Stomach smooth muscle (tissue), 2 donors: ENCODE data around the gene B4GALT1.
"Not testable (repeated sequence)": the region's sequence is repeated elsewhere in the genome, so short reads cannot be mapped to it uniquely, and the experiment has no call there.

ENCODE experiments used
- H3K27ac ChIP-seq: one replicate; pipeline ENCODE4 v1.7.0; 2013; ENCODE audit warnings: mild to moderate bottlenecking, low read length, inconsistent platforms
- H3K27me3 ChIP-seq, 2 donors: one replicate each; pipeline ENCODE4 v1.7.0; 2013; ENCODE audit warnings: low read length in 2 of 2; ENCODE audit not compliant: insufficient read depth in 2 of 2, control insufficient read depth in 1 of 2
- H3K36me3 ChIP-seq, 2 donors: one replicate each; pipeline ENCODE4 v1.7.0; 2013; ENCODE audit warnings: low read length in 2 of 2; ENCODE audit not compliant: control insufficient read depth in 2 of 2, insufficient read depth in 2 of 2
- H3K4me1 ChIP-seq: one replicate; pipeline ENCODE4 v1.7.0; 2013; ENCODE audit warnings: low read length; ENCODE audit not compliant: control insufficient read depth, insufficient read depth
- H3K4me3 ChIP-seq, 2 donors: one replicate each; pipeline ENCODE4 v1.7.0; 2013; ENCODE audit warnings: low read length in 2 of 2
- H3K9ac ChIP-seq, 2 donors: one replicate each; pipeline ENCODE4 v1.7.0; 2013; ENCODE audit warnings: low read length in 2 of 2, mild to moderate bottlenecking in 1 of 2
- H3K9me3 ChIP-seq, 2 donors: one replicate each; pipeline ENCODE4 v1.7.0; 2013; ENCODE audit warnings: low read length in 2 of 2; ENCODE audit not compliant: control insufficient read depth in 2 of 2
- donor health status: healthy.
- donor health status: Pancreatic carcinoma.

Gene B4GALT1

DNA sequence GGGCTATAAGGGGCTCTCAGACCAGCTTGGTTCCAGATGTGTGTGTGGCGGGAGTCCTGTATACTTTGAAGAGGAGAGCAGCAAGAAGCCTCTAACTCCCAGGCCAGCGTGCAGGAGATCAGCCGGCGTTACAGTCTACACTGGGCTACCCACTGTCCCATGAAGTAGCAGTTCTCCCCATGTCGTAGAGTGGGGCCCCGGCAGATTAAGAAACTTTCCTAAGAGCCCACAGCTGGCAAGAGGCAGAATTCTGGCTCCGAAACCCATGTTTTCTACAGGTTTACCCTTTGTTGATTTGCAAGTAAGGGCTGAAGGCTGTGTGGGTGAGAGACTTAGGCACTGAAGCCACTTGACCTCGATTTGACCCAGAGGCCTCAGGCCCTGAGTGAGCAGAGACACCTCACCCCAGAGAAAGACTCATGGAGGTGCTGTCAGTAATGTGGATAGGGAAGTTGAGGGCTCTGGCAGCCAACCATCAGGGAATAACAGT, 881 bp upstream of the B4GALT1 start:
- no peaks in the 10 kb centered on the region for H3K27me3 ChIP-seq

DNA sequence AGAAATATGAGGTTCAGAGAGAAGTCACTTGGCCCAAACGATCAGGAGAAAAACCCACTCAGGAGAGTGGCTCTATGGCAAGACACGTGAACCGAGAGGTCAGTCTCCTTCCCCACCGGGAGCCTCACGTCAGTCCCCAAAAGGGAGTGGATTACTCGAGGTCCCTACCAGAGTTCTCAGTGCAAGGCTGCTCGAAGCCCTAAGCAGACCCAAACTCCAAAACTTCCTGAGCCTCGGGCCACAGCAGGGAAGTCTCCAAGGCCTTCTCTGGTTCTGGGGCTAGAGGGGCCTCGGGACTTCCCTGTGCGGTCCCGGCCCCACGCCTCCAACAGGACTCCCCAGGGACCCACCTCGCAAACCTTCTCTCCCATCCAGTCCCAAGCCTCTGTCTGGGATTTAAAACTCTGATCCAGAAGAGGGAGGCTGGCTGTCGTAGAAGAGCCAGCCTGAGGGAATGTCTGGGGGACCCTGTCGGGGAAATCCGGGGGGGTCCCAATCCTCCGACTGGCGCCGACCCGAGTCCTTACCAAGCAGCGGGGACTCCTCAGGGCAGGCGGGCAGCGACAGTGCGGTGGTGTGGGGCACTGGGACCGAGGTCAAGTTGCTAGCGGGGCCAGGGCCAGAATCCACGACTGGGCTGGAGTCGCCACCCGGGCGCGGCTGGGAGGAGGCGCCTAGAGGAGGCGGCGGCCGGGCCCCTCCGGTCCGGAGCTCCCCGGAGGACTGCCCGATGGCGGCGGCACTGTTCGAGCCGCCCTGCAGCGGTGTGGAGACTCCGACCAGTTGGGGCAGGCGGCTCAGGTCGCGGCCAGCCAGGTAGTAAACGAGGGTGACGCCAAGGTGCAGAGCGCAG, 679 bp downstream of the B4GALT1 start:
- peaks cover 49% of the 10 kb centered on the region for H3K4me1 ChIP-seq
- peak overlapping the region; percentile 76 to 87 for H3K4me3 ChIP-seq
- peak overlapping the region; percentile 79 to 90 for H3K9ac ChIP-seq
- no peaks in the 10 kb centered on the region for H3K36me3 ChIP-seq
- H3K9me3 ChIP-seq, result no peaks in the 10 kb centered on the region
- H3K27me3 ChIP-seq, result no peaks in the 10 kb centered on the region
- peak overlapping the region; percentile 88 for H3K27ac ChIP-seq

More for the DNA sequence above, 881 bp upstream of the B4GALT1 start:
- H3K4me1 ChIP-seq, result peaks cover 38% of the 10 kb centered on the region
- peak overlapping the region; percentile 66 to 77 for H3K4me3 ChIP-seq
- H3K27ac ChIP-seq, result peak overlapping the region; percentile 78
- H3K9me3 ChIP-seq, result no peaks in the 10 kb centered on the region
- H3K36me3 ChIP-seq, result no peaks in the 10 kb centered on the region
- H3K9ac ChIP-seq, result peak overlapping the region; percentile 59 to 82

DNA sequence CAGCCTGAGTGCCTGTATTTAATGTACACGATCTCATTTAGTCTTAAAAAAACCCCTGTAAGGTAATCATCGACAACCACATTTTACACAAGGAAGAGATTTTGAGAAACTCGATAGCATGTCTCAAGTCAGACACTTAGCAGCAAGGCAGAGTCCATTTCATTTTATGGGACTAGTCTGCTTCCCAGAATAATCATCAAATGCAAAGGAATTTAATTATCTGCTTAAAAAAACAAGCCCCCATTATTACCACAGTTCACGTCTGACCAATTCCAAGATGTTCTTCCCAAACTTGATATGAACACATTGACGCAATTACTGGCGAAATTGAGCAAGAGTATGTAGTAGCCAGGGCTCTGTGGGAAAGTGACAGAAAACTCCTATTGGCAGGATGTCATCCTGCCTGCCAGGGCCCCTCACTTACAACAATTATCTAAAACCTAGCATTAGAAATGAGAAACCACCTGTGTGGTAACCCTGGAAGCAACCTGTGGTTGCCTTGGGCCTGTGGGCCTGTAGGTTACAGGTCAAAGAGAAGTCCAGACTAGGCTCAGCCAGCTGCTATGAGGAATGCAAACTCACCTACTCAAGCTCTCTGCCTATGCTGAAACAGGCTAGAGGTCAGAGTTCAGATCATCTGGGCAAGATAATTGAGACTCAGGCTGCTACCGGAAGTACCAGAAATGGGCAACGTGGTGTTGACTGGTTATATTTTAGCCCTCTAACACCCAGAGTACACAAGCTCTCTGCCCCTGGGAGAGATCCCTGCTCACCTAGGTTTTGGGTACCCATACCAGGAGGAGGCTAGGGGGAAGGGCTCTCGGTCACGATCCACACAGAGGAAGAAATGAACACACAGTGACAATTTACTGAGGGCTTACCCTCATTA, 1.6 kb downstream of the B4GALT1 start:
- Histone ChIP-seq H3K9me3 (no peaks in the 10 kb centered on the region), H3K4me3 (peak overlapping the region; percentile 76 to 87), H3K27ac (peak overlapping the region; percentile 88), H3K27me3 (no peaks in the 10 kb centered on the region), H3K4me1 (peaks cover 56% of the 10 kb centered on the region), H3K9ac (peak overlapping the region; percentile 79 to 90), H3K36me3 (no peaks in the 10 kb centered on the region)

DNA sequence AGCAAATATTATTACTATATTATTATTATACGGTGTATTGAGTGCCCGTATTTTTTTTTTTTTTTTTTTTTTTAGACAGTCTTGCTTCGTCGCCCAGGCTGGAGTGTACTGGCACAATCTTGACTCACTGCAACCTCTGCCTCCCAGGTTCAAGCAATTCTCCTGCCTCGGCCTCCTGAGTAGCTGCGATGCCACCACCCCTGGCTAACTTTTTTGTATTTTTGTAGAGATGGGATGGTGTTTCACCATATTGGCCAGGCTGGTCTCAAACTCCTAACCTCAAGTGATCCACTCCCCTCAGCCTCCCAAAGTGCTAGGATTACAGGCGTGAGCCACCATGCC, 2.2 kb downstream of the B4GALT1 start:
- H3K4me1 ChIP-seq, result peaks cover 62% of the 10 kb centered on the region
- not testable (repeated sequence) for H3K36me3 ChIP-seq, H3K27me3 ChIP-seq, H3K9me3 ChIP-seq
- H3K4me3 ChIP-seq, result peak overlapping the region; percentile 76 to 87
- H3K9ac ChIP-seq, result peak overlapping the region; percentile 7 to 79
- peak overlapping the region; percentile 88 for H3K27ac ChIP-seq

DNA sequence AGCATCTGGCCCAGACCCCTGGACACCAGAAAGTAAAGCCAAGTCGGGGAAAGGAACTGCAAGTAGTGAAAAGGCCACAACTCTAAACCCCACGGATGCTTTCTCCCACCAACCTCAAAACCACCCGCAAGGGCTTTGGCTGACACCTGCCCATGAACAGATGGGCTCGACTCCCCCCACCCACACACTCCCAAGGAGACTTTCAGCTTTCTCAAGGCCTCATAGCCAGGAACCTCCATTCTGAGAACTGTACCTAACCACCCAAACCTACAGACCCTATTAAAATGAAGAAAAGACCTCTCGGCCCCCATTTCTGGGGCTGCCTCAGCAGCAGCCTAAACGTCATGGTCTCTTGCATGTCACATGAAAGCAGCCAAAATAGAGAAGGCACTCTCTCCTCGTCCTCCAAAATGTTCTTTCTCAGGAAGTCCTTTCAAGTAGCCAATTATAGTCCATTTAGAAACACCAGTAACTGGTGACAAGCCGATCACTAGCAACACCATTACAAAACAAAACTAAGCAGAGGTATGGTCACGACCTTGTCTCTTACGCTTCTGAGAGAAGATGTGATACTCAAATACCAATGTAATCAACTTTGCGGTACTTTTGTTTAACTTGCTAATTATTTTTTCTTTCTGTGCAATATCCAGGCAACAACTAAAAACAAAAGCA, 2.9 kb downstream of the B4GALT1 start:
- H3K4me1 ChIP-seq, result peaks cover 69% of the 10 kb centered on the region
- H3K9ac ChIP-seq, result peak overlapping the region; percentile 32 to 47
- no peaks in the 10 kb centered on the region for H3K36me3 ChIP-seq
- H3K4me3 ChIP-seq, result peak overlapping the region; percentile 47 to 87
- no peaks in the 10 kb centered on the region for H3K9me3 ChIP-seq
- peak overlapping the region; percentile 53 for H3K27ac ChIP-seq
- H3K27me3 ChIP-seq, result no peaks in the 10 kb centered on the region

DNA sequence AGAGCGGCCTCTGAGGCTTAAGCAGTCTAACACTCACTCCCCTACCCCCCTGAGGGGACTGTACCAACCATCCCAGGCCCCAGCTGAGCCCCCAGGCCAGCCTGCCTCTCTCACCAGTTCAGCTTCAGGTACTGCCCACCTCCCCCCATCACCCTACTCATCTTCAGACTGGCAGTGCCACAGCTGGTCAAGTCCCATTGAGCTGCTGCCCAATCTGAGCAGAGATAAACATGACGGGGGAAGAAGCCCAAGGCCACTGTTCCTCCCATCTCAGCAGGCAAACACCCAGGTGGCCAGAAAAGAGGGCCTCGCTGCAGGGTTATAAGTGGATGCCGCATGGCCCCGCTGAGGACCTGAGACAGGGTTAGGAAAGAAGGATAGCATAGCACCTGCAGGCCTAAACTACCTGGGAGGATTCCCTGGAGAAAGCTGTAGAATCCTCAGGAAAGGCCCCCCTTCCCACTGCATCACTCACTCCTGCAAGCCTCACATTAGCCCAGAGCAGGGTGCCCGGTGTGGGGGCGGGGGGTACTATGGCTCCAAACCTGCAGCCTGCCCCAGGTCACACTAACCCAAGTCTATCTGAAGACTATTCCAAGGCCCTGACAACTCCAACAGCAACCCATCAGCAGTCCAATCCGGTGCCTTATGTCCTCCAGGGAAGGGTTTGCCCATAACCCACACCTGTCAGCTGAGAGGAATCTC, 3.6 kb downstream of the B4GALT1 start:
- Histone ChIP-seq H3K27ac (peak overlapping the region; percentile 53), H3K4me3 (peak overlapping the region in 1 of 2 donors; percentile 87), H3K9me3 (no peaks in the 10 kb centered on the region), H3K27me3 (no peaks in the 10 kb centered on the region), H3K36me3 (no peaks in the 10 kb centered on the region), H3K4me1 (peaks cover 75% of the 10 kb centered on the region), H3K9ac (peak overlapping the region in 1 of 2 donors; percentile 32)

DNA sequence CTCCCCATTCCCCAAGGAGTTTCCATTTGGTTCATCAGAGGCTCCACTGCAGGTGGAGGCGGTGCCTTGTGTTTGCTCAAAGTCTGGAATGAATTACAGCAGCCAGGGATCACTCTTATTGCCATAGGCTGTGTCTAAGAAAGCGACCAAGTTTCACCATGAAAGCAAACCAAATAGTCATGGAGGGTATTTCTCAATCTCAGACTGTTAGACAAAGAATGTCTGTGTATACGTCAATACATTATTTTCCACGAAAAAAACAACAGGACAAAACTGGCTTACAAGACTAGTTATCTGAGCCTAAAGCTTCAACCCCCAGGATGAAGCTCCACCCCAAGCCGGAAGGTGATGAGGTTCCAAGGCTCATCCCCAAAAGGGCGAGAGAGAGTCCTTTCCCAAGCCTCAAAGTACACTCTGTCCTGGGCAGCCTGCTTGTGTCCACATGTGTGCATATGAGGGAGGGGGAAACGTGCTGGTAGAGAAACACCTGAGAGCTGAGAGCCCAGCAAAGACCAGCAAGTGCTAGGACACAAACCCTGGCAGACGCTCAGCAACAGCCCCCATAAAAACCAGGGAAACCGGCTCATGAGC, 4.3 kb downstream of the B4GALT1 start:
- Histone ChIP-seq H3K4me1 (peaks cover 76% of the 10 kb centered on the region), H3K4me3 (peak overlapping the region in 1 of 2 donors; percentile 40), H3K9me3 (no peaks in the 10 kb centered on the region), H3K27me3 (no peaks in the 10 kb centered on the region), H3K9ac (no peak overlapping the region), H3K27ac (peak overlapping the region; percentile 53), H3K36me3 (no peaks in the 10 kb centered on the region)

DNA sequence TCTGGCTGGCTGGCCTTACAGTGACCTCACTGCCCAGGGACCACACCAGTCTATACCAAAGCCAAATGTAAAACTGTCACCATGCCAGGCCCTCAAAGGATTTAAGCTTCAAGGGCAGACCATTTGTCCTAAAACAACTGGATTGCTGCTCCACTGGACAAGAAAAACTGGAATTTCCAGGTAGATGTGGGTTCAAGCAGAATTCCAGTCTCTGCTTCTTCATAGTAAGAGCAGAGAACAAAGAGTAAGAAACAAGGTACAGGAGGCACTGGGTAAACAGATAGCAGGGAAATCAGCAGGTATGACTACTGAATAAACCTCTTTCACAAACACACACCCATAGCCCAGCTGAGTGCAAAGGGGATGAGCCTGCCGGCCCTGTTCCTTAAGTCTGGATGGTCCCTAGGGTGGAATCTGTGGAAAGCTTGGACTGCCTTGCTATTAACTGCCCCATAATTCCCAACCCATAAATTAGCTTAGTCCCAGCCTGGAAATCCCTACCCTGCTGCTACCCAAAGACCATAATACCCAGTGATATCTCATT, 5.5 kb downstream of the B4GALT1 start:
- Histone ChIP-seq H3K27me3 (no peaks in the 10 kb centered on the region), H3K4me1 (peaks cover 77% of the 10 kb centered on the region), H3K4me3 (peak overlapping the region in 1 of 2 donors; percentile 40), H3K27ac (peak overlapping the region; percentile 66), H3K36me3 (no peaks in the 10 kb centered on the region), H3K9ac (peak overlapping the region; percentile 14 to 25), H3K9me3 (no peaks in the 10 kb centered on the region)

DNA sequence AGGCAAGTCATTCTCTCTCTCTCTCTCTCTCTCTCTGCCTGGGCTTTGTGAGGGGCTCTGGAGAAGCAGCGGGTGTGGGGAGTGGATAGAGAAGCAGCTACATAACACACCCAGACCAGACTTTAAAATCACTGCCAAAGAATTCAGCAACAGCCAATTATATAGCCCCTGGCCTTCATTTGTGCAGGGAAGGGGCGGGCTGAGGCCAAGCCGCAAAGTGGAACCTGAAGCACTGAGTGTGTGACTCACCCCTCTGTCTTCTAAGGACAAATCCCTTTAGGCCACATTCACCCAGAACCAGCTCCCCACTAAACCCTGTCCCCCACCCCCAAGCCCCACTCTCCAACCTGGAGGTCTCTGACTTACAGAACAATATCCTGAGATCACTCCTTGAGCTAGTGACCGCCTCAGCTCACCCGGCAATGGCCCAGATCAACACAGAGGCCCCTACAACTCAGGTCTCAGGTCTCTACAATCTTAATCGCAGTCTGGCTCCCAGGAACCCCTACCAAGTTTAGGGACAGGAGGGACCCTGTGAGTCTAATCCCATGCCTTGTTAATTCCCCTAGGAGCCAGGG, 6.0 kb downstream of the B4GALT1 start:
- Histone ChIP-seq H3K27me3 (no peaks in the 10 kb centered on the region), H3K9me3 (no peaks in the 10 kb centered on the region), H3K36me3 (no peaks in the 10 kb centered on the region), H3K9ac (peak overlapping the region; percentile 14 to 25), H3K4me3 (peak overlapping the region in 1 of 2 donors; percentile 40), H3K4me1 (peaks cover 77% of the 10 kb centered on the region), H3K27ac (peak overlapping the region; percentile 66)
